ENCODE results near the gene RPUSD3. TPM values are rescaled to one million over a fixed set of nuclear protein-coding genes. Genes with fewer than 3 reads are reported as not detected.

Gene RPUSD3
- total and polyA plus RNA-seq, 3 experiments from 2014 or later = 51.8 to 77.6 (median 74.3) TPM

DNA sequence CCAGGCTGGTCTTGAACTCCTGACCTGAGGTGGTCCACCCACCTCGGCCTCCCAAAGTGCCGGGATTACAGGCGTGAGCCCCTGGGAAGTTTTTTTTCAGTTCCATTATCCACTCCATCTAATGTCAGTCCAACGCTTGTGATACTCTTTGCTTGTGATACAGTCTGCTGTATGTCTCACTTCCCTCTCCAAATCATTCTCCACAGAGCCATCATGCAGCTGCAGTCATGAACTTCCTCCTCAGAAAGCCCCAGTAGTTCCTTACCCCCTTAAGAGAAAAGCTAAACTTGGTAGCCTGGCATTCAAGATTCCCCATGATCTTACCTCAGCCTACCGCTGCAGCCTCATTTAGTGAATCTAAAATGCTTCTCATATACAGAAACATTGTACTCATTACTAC lies 48.6 kb downstream of the RPUSD3 start:
- H3K36me3 ChIP-seq (ENCODE audit: insufficient read depth, low read length) = peaks cover 33% of the 10 kb centered on the region
- H3K27me3 Mint-ChIP-seq = peaks cover 0 to 1% of the 10 kb centered on the region in 2 donors
- no peaks in the 10 kb centered on the region for H3K9me3 Mint-ChIP-seq
- peaks cover 54 to 79% (median 64%) of the 10 kb centered on the region in 3 donors for H3K4me1 Mint-ChIP-seq
- peak overlapping the region; percentile 49 to 98 (median 81) for H3K4me3 Mint-ChIP-seq
- H3K4me3 ChIP-seq (ENCODE audit: low read length) = no peak overlapping the region
- no peaks in the 10 kb centered on the region for H3K27me3 ChIP-seq (ENCODE audit: insufficient read depth, low read length, poor library complexity, severe bottlenecking)
- ChIA-PET POLR2A (no interaction called here), CTCF (interaction anchor here (2.2 kb wide), 1 partner anchor 13 kb away, joined by 4 read pairs; no protein-coding TSS in a partner anchor)
- H3K27ac Mint-ChIP-seq = peak overlapping the region; percentile 49 to 96 (median 78)
- no peak overlapping the region for H3K27ac ChIP-seq (ENCODE audit: low read depth, low read length)
- peaks cover 49% of the 10 kb centered on the region for H3K4me1 ChIP-seq (ENCODE audit: insufficient read depth, low read length)
- no peaks in the 10 kb centered on the region for H3K9me3 ChIP-seq (ENCODE audit: low read length)
- peaks cover 8 to 71% (median 19%) of the 10 kb centered on the region in 3 donors for H3K36me3 Mint-ChIP-seq
- no peak for DNase-seq

DNA sequence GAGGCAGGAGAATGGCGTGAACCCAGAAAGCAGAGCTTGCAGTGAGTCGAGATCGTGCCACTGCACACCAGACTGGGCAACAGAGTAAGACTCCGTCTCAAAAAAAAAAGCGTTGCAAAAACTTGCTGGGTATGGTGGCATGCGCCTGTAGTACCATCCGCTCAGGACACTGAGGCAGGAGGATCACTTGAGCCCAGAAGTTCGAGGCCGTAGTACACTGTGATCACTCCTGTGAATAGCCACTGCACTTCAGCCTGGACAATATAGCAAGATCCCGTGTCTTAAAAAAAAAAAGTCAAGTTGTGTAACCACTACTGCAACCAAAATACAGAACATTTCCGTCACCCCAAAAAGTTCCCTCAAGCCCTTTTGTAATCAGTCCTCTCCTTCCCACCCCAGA lies 49.4 kb downstream of the RPUSD3 start:
- no peak overlapping the region for H3K27ac ChIP-seq (ENCODE audit: low read depth, low read length)
- no peak for DNase-seq
- no peak overlapping the region for H3K4me3 ChIP-seq (ENCODE audit: low read length)
- H3K36me3 ChIP-seq (ENCODE audit: insufficient read depth, low read length) = peaks cover 33% of the 10 kb centered on the region
- H3K9me3 ChIP-seq (ENCODE audit: low read length) = no peaks in the 10 kb centered on the region
- POLR2A ChIA-PET = no interaction called here
- peaks cover 8 to 71% (median 17%) of the 10 kb centered on the region in 3 donors for H3K36me3 Mint-ChIP-seq
- peaks cover 53 to 76% (median 70%) of the 10 kb centered on the region in 3 donors for H3K4me1 Mint-ChIP-seq
- peak overlapping the region in 7 of 8 donors; percentile 44 to 99 (median 80) for H3K27ac Mint-ChIP-seq
- H3K4me3 Mint-ChIP-seq = peak overlapping the region; percentile 76 to 99 (median 97)
- H3K4me1 ChIP-seq (ENCODE audit: insufficient read depth, low read length) = peaks cover 52% of the 10 kb centered on the region
- H3K9me3 Mint-ChIP-seq = no peaks in the 10 kb centered on the region
- H3K27me3 ChIP-seq (ENCODE audit: insufficient read depth, low read length, poor library complexity, severe bottlenecking) = no peaks in the 10 kb centered on the region
- CTCF ChIA-PET = no interaction called here
- peaks cover 0 to 1% of the 10 kb centered on the region in 2 donors for H3K27me3 Mint-ChIP-seq

DNA sequence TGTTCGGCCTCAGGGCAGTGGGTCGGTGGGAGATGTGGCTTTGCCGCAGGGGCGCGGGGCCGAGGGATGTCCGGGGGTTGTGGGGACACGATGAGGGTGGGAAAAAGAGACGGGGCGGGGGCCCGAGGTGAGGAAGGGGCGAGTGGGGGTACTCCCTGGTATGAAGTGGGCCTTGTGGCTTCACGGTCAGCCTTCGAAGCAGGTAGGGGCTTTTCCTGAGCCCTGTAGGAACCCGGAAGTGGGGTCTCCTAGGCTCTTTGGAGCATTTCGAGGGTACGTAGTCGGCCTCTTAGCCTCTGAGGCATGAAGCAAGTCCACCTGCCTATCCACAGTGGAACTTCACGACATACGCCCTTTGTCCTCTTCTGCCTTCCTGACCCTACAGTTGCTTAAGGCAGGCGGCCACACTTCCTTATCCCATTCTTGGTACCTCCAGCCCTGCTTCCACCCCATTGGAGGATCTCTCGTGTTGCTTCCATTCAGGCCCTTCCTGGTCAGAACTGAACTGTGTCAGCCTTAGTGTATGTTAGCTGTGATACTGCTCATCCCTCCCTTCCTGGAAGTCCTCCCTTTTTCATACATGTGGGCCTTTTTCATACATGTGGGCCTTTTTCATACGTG lies 50.5 kb downstream of the RPUSD3 start:
- peaks cover 0 to 1% of the 10 kb centered on the region in 2 donors for H3K27me3 Mint-ChIP-seq
- DNase-seq = peak in 1 of 5 donors; percentile 28
- no peaks in the 10 kb centered on the region for H3K9me3 Mint-ChIP-seq
- CTCF ChIA-PET = interaction anchor here (0.7 to 1.2 kb wide), 13 partner anchors 8 to 528 kb away, joined by 3 to 8 read pairs (median 4); partner anchors contain the start of genes CRELD1, OGG1, SEC13 and TTLL3
- Histone ChIP-seq H3K4me3 (ENCODE audit: low read length) (peak overlapping the region; percentile 88), H3K27ac (ENCODE audit: low read depth, low read length) (peak overlapping the region; percentile 97), H3K4me1 (ENCODE audit: insufficient read depth, low read length) (peaks cover 52% of the 10 kb centered on the region), H3K27me3 (ENCODE audit: insufficient read depth, low read length, poor library complexity, severe bottlenecking) (no peaks in the 10 kb centered on the region), H3K36me3 (ENCODE audit: insufficient read depth, low read length) (peaks cover 29% of the 10 kb centered on the region), H3K9me3 (ENCODE audit: low read length) (no peaks in the 10 kb centered on the region)
- H3K4me3 Mint-ChIP-seq = peak overlapping the region; percentile 95 to 99 (median 97)
- peaks cover 54 to 76% (median 68%) of the 10 kb centered on the region in 3 donors for H3K4me1 Mint-ChIP-seq
- POLR2A ChIA-PET = interaction anchor here (0.6 to 3.0 kb wide), 19 partner anchors 12 to 455 kb away, joined by 3 to 37 read pairs (median 5); partner anchors contain the start of genes BRPF1, CAMK1, CRELD1 and JAGN1
- H3K36me3 Mint-ChIP-seq = peaks cover 8 to 69% (median 18%) of the 10 kb centered on the region in 3 donors
- peak overlapping the region; percentile 90 to 100 (median 99) for H3K27ac Mint-ChIP-seq

DNA sequence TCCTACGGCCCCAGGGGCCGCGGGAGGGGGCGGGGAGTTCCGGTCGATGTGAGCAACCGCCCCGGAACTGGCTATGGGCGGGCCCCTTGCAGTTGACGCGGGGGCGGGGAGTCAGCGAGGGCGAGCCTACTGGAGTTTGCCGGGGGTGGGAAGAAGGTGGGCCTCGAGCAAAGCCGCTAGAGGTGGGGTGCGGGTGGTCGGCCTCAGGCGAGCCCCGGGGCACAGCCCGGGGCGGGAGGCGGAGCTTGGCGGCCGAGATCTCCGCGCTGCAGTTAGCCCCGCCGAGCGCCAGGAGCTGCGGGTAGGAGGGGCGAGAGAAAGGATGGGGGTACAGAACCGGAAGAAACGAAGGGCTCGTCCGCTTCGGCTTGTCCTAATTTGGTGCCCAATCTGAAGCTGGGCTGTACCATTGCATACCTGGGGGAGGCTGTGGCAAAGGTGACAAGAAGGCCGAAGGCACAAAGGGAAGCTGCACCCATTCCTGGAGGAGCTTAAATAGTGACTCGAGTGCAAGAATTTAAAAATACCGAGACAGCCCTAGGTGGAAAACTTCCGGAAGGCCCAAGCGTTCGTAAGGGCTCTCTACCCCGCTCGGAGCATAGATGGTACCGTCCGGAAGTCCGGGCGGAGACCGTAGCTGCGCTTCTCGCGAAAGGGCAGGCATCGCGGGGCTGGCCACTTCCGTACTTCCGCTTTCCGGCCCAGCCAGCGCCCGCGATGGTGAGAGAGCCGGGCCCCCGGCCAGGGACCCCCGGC lies 51.2 kb downstream of the RPUSD3 start, which contains the start of the genes ARPC4 and TADA3:
ARPC4 (plus strand) TSS at position 678 of the 756 bp plus-strand sequence; CDS start at position 718, 40 bp downstream.
TADA3 (minus strand) TSS at position 69 of the 756 bp plus-strand sequence. CDS start 1,007 bp downstream, outside the sequence.
- H3K27ac Mint-ChIP-seq = peak within 1 kb of the TSS; percentile 90 to 100 (median 99)
- Histone ChIP-seq H3K27me3 (ENCODE audit: insufficient read depth, low read length, poor library complexity, severe bottlenecking) (no peaks in the 10 kb centered on the region), H3K4me1 (ENCODE audit: insufficient read depth, low read length) (peaks cover 56% of the 10 kb centered on the region), H3K36me3 (ENCODE audit: insufficient read depth, low read length) (peaks cover 24% of the 10 kb centered on the region), H3K9me3 (ENCODE audit: low read length) (no peaks in the 10 kb centered on the region), H3K27ac (ENCODE audit: low read depth, low read length) (peak within 1 kb of the TSS; percentile 97), H3K4me3 (ENCODE audit: low read length) (peak within 1 kb of the TSS; percentile 88)
- ChIA-PET CTCF (interaction anchor here (0.7 to 1.2 kb wide), 14 partner anchors 9 to 528 kb away, joined by 3 to 8 read pairs (median 4); partner anchors contain the start of genes CRELD1, OGG1, SEC13 and TTLL3), POLR2A (interaction anchor here (0.5 to 3.0 kb wide), 20 partner anchors 11 to 455 kb away, joined by 3 to 37 read pairs (median 5); partner anchors contain the start of genes BRPF1, CAMK1, CRELD1 and JAGN1)
- peaks cover 0 to 1% of the 10 kb centered on the region in 2 donors for H3K27me3 Mint-ChIP-seq
- H3K9me3 Mint-ChIP-seq = no peaks in the 10 kb centered on the region
- H3K4me3 Mint-ChIP-seq = peak within 1 kb of the TSS; percentile 95 to 99 (median 97)
- H3K4me1 Mint-ChIP-seq = peaks cover 54 to 78% (median 66%) of the 10 kb centered on the region in 3 donors
- H3K36me3 Mint-ChIP-seq = peaks cover 10 to 66% (median 18%) of the 10 kb centered on the region in 3 donors
- peak; percentile 87 to 96 (median 95) for DNase-seq

DNA sequence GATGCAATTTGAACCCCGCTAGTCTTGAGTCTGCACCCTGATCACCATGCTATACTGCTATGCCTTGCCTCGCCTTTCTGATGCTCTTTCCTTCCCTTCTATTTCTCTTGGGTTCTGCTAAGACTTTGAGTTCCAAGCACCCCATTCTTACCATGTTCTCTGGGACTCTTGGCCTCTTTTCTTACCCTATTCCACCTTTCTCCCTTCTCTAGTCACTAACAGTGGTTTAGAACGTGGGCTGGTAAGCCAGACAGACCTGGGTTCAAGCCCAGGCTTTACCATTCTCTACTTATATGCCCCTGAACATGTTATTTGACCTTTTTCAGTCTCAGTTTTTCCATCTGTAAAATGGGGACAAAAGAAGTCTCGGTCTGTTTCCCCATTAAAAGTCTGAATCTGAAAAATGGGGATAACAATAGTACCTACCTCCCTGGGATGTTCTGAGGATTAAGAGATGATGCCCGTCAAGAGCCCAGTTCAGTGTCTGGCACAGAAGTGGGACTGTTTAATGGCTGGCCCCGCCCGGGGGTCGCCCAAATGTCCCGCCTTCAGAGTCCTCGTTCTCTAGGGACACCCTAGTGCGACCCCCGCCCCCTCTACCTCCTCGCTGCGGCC lies 51.9 kb downstream of the RPUSD3 start:
- Histone ChIP-seq H3K4me1 (ENCODE audit: insufficient read depth, low read length) (peaks cover 63% of the 10 kb centered on the region), H3K9me3 (ENCODE audit: low read length) (no peaks in the 10 kb centered on the region), H3K4me3 (ENCODE audit: low read length) (peak overlapping the region; percentile 88), H3K27me3 (ENCODE audit: insufficient read depth, low read length, poor library complexity, severe bottlenecking) (no peaks in the 10 kb centered on the region), H3K36me3 (ENCODE audit: insufficient read depth, low read length) (peaks cover 25% of the 10 kb centered on the region), H3K27ac (ENCODE audit: low read depth, low read length) (peak overlapping the region; percentile 97)
- POLR2A ChIA-PET = interaction anchor here (0.5 to 3.0 kb wide), 12 partner anchors 10 to 456 kb away, joined by 3 to 37 read pairs (median 7); partner anchors contain the start of genes BRPF1, CRELD1, JAGN1 and MTMR14
- Mint-ChIP-seq H3K9me3 (no peaks in the 10 kb centered on the region), H3K27me3 (peaks cover 0 to 1% of the 10 kb centered on the region in 2 donors), H3K4me1 (peaks cover 48 to 75% (median 64%) of the 10 kb centered on the region in 3 donors), H3K27ac (peak overlapping the region; percentile 90 to 100 (median 99)), H3K36me3 (peaks cover 12 to 66% (median 22%) of the 10 kb centered on the region in 3 donors), H3K4me3 (peak overlapping the region; percentile 95 to 99 (median 97))
- no peak for DNase-seq
- CTCF ChIA-PET = interaction anchor here (0.8 to 1.2 kb wide), 11 partner anchors 10 to 141 kb away, joined by 3 to 8 read pairs (median 4); partner anchors contain the start of genes CRELD1, OGG1 and TTLL3

DNA sequence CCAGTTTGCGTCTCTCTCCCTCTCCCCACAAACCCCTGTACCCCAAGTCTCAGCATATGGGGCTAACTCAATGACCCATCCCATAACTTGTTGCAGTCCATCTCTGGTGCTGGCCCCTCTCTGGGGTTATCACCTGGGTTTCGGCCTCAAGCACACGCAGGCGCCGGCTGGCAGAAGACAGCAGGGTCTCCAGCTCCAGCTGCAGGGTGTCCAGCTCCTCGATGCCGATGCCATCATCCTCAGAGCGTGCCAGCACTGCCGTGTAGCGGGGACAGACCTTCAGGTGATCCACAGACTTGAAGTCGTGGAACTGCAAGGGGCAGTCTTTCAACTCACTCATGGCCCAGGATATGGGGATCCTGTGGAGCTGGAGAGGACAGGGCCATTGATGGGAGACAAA lies 52.7 kb downstream of the RPUSD3 start:
- peak overlapping the region; percentile 88 for H3K4me3 ChIP-seq (ENCODE audit: low read length)
- H3K27ac ChIP-seq (ENCODE audit: low read depth, low read length) = no peak overlapping the region
- H3K27me3 ChIP-seq (ENCODE audit: insufficient read depth, low read length, poor library complexity, severe bottlenecking) = no peaks in the 10 kb centered on the region
- H3K9me3 Mint-ChIP-seq = no peaks in the 10 kb centered on the region
- H3K36me3 ChIP-seq (ENCODE audit: insufficient read depth, low read length) = peaks cover 31% of the 10 kb centered on the region
- DNase-seq = no peak
- peak overlapping the region in 7 of 8 donors; percentile 90 to 100 (median 99) for H3K27ac Mint-ChIP-seq
- no peaks in the 10 kb centered on the region for H3K9me3 ChIP-seq (ENCODE audit: low read length)
- peak overlapping the region; percentile 95 to 99 (median 97) for H3K4me3 Mint-ChIP-seq
- H3K27me3 Mint-ChIP-seq = peaks cover 0 to 1% of the 10 kb centered on the region in 2 donors
- peaks cover 12 to 70% (median 29%) of the 10 kb centered on the region in 3 donors for H3K36me3 Mint-ChIP-seq
- H3K4me1 ChIP-seq (ENCODE audit: insufficient read depth, low read length) = peaks cover 65% of the 10 kb centered on the region
- ChIA-PET CTCF (interaction anchor here (0.8 to 0.9 kb wide), 2 partner anchors 17 to 22 kb away, joined by 3 read pairs; no protein-coding TSS in a partner anchor), POLR2A (interaction anchor here (3.0 kb wide), 1 partner anchor 59 kb away, joined by 28 read pairs; the partner anchor contains the start of gene BRPF1)
- H3K4me1 Mint-ChIP-seq = peaks cover 45 to 68% (median 57%) of the 10 kb centered on the region in 3 donors
